Measurements from ENCODE around the gene KSR2. TPM values are rescaled to one million over a fixed set of nuclear protein-coding genes. Genes with fewer than 3 reads are reported as not detected.

KSR2 gene
- total and polyA plus RNA-seq, 9 donors = under 0.01 to 0.14 (median 0.04) TPM; not detected in 3

- Histone ChIP-seq H3K27me3 (ENCODE audit: control insufficient read depth, insufficient read depth, low read length) (no peaks in the 10 kb centered on the region), H3K9me3 (replicated peaks; ENCODE audit: control insufficient read depth, low read depth, low read length) (peaks cover 2% of the 10 kb centered on the region), H3K27ac (ENCODE audit: low read length) (no peak overlapping the region), H3K4me1 (ENCODE audit: control insufficient read depth, insufficient read depth, low read length) (no peaks in the 10 kb centered on the region), H3K4me3 (ENCODE audit: low read length) (no peak overlapping the region), H3K36me3 (ENCODE audit: control insufficient read depth, insufficient read depth, low read length) (no peaks in the 10 kb centered on the region)
- DNase-seq = no peak
- 100% methylated on average over 1 of the region's 2 CpGs for WGBS (ENCODE audit: insufficient coverage)
These were observed 546.8 kb downstream of the KSR2 start for GRCh38 chr12:117421987-117422386.

- DNase-seq = no peak
- no peak overlapping the region for H3K4me3 ChIP-seq (ENCODE audit: low read length)
- H3K27me3 ChIP-seq (ENCODE audit: control insufficient read depth, insufficient read depth, low read length) = no peaks in the 10 kb centered on the region
- H3K36me3 ChIP-seq (ENCODE audit: control insufficient read depth, insufficient read depth, low read length) = no peaks in the 10 kb centered on the region
- no peak overlapping the region for H3K27ac ChIP-seq (ENCODE audit: low read length)
- no CpG with 5 or more reads among the region's 4 CpGs for WGBS (ENCODE audit: insufficient coverage)
- no peaks in the 10 kb centered on the region for H3K4me1 ChIP-seq (ENCODE audit: control insufficient read depth, insufficient read depth, low read length)
- peaks cover 2% of the 10 kb centered on the region for H3K9me3 ChIP-seq (replicated peaks; ENCODE audit: control insufficient read depth, low read depth, low read length)
These were observed 547.6 kb downstream of the KSR2 start for GRCh38 chr12:117421068-117421752.

GRCh38 chr12:117417004-117417403 lies 551.8 kb downstream of the KSR2 start:
- Histone ChIP-seq H3K4me1 (ENCODE audit: control insufficient read depth, insufficient read depth, low read length) (peaks cover 10% of the 10 kb centered on the region), H3K36me3 (ENCODE audit: control insufficient read depth, insufficient read depth, low read length) (no peaks in the 10 kb centered on the region), H3K9me3 (replicated peaks; ENCODE audit: control insufficient read depth, low read depth, low read length) (no peaks in the 10 kb centered on the region), H3K27ac (ENCODE audit: low read length) (no peak overlapping the region), H3K27me3 (ENCODE audit: control insufficient read depth, insufficient read depth, low read length) (no peaks in the 10 kb centered on the region), H3K4me3 (ENCODE audit: low read length) (no peak overlapping the region)
- WGBS (ENCODE audit: insufficient coverage) = no CpG with 5 or more reads among the region's 1 CpG
- no peak for DNase-seq

GRCh38 chr12:117412465-117413188 lies 556.2 kb downstream of the KSR2 start:
- Histone ChIP-seq H3K4me1 (ENCODE audit: control insufficient read depth, insufficient read depth, low read length) (peaks cover 18% of the 10 kb centered on the region), H3K27ac (ENCODE audit: low read length) (no peak overlapping the region), H3K4me3 (ENCODE audit: low read length) (no peak overlapping the region), H3K27me3 (ENCODE audit: control insufficient read depth, insufficient read depth, low read length) (no peaks in the 10 kb centered on the region), H3K9me3 (replicated peaks; ENCODE audit: control insufficient read depth, low read depth, low read length) (no peaks in the 10 kb centered on the region), H3K36me3 (ENCODE audit: control insufficient read depth, insufficient read depth, low read length) (no peaks in the 10 kb centered on the region)
- peak; percentile 68 for DNase-seq
- 29% methylated on average over 6 of the region's 11 CpGs for WGBS (ENCODE audit: insufficient coverage)

GRCh38 chr12:117409286-117409685 lies 559.5 kb downstream of the KSR2 start:
- no peak overlapping the region for H3K27ac ChIP-seq (ENCODE audit: low read length)
- no peaks in the 10 kb centered on the region for H3K36me3 ChIP-seq (ENCODE audit: control insufficient read depth, insufficient read depth, low read length)
- no peaks in the 10 kb centered on the region for H3K9me3 ChIP-seq (replicated peaks; ENCODE audit: control insufficient read depth, low read depth, low read length)
- DNase-seq = no peak
- H3K27me3 ChIP-seq (ENCODE audit: control insufficient read depth, insufficient read depth, low read length) = peaks cover 2% of the 10 kb centered on the region
- H3K4me1 ChIP-seq (ENCODE audit: control insufficient read depth, insufficient read depth, low read length) = peaks cover 18% of the 10 kb centered on the region
- H3K4me3 ChIP-seq (ENCODE audit: low read length) = no peak overlapping the region

GRCh38 chr12:117408161-117408791 lies 560.5 kb downstream of the KSR2 start:
- Histone ChIP-seq H3K36me3 (ENCODE audit: control insufficient read depth, insufficient read depth, low read length) (no peaks in the 10 kb centered on the region), H3K27me3 (ENCODE audit: control insufficient read depth, insufficient read depth, low read length) (peaks cover 4% of the 10 kb centered on the region), H3K27ac (ENCODE audit: low read length) (no peak overlapping the region), H3K4me3 (ENCODE audit: low read length) (no peak overlapping the region), H3K9me3 (replicated peaks; ENCODE audit: control insufficient read depth, low read depth, low read length) (peaks cover 7% of the 10 kb centered on the region), H3K4me1 (ENCODE audit: control insufficient read depth, insufficient read depth, low read length) (peaks cover 16% of the 10 kb centered on the region)
- peak; percentile 83 for DNase-seq
- WGBS (ENCODE audit: insufficient coverage) = 30% methylated on average over 11 of the region's 11 CpGs

- Histone ChIP-seq H3K4me3 (ENCODE audit: low read length) (no peak overlapping the region), H3K27me3 (ENCODE audit: control insufficient read depth, insufficient read depth, low read length) (peaks cover 4% of the 10 kb centered on the region), H3K36me3 (ENCODE audit: control insufficient read depth, insufficient read depth, low read length) (no peaks in the 10 kb centered on the region), H3K27ac (ENCODE audit: low read length) (no peak overlapping the region), H3K9me3 (replicated peaks; ENCODE audit: control insufficient read depth, low read depth, low read length) (peaks cover 7% of the 10 kb centered on the region), H3K4me1 (ENCODE audit: control insufficient read depth, insufficient read depth, low read length) (peaks cover 8% of the 10 kb centered on the region)
- 73% methylated on average over 7 of the region's 7 CpGs for WGBS (ENCODE audit: insufficient coverage)
- no peak for DNase-seq
These were observed 563.9 kb downstream of the KSR2 start for GRCh38 chr12:117404940-117405339.

- WGBS (ENCODE audit: insufficient coverage) = 53% methylated on average over 3 of the region's 4 CpGs
- H3K27ac ChIP-seq (ENCODE audit: low read length) = no peak overlapping the region
- H3K36me3 ChIP-seq (ENCODE audit: control insufficient read depth, insufficient read depth, low read length) = no peaks in the 10 kb centered on the region
- H3K9me3 ChIP-seq (replicated peaks; ENCODE audit: control insufficient read depth, low read depth, low read length) = peaks cover 7% of the 10 kb centered on the region
- peaks cover 8% of the 10 kb centered on the region for H3K4me1 ChIP-seq (ENCODE audit: control insufficient read depth, insufficient read depth, low read length)
- no peak for DNase-seq
- H3K27me3 ChIP-seq (ENCODE audit: control insufficient read depth, insufficient read depth, low read length) = peaks cover 4% of the 10 kb centered on the region
- H3K4me3 ChIP-seq (ENCODE audit: low read length) = no peak overlapping the region
These were observed 564.5 kb downstream of the KSR2 start for GRCh38 chr12:117404203-117404853.

GRCh38 chr12:117403586-117404139 lies 565.1 kb downstream of the KSR2 start:
- no peaks in the 10 kb centered on the region for H3K36me3 ChIP-seq (ENCODE audit: control insufficient read depth, insufficient read depth, low read length)
- 45% methylated on average over 1 of the region's 3 CpGs for WGBS (ENCODE audit: insufficient coverage)
- H3K27ac ChIP-seq (ENCODE audit: low read length) = no peak overlapping the region
- no peak for DNase-seq
- peaks cover 7% of the 10 kb centered on the region for H3K9me3 ChIP-seq (replicated peaks; ENCODE audit: control insufficient read depth, low read depth, low read length)
- H3K27me3 ChIP-seq (ENCODE audit: control insufficient read depth, insufficient read depth, low read length) = peaks cover 4% of the 10 kb centered on the region
- no peak overlapping the region for H3K4me3 ChIP-seq (ENCODE audit: low read length)
- H3K4me1 ChIP-seq (ENCODE audit: control insufficient read depth, insufficient read depth, low read length) = peaks cover 7% of the 10 kb centered on the region
